GM12873 (cell line): ENCODE measurements around the gene CLTA.

Experiments used
- CTCF ChIP-seq: IDR thresholded peaks from 2 replicates; pipeline ENCODE4 v1.5.1; 2012; ENCODE audit warnings: low read depth, mild to moderate bottlenecking, moderate library complexity, low read length, control low read depth; ENCODE audit not compliant: insufficient read depth; ENCODE audit errors: missing control alignments

The CLTA gene

GRCh38 chr9:36204906-36205547 lies 14.3 kb downstream of the CLTA start:
- TF ChIP-seq CTCF = no peak

GRCh38 chr9:36207016-36207415 lies 16.3 kb downstream of the CLTA start:
- no peak for TF ChIP-seq CTCF

- TF ChIP-seq CTCF = no peak
These were observed 16.9 kb downstream of the CLTA start for GRCh38 chr9:36207546-36208012.

- no peak for TF ChIP-seq CTCF
These were observed 18.0 kb downstream of the CLTA start for GRCh38 chr9:36208521-36209253.

GRCh38 chr9:36210722-36211121 lies 20.0 kb downstream of the CLTA start:
- no peak for TF ChIP-seq CTCF

- TF ChIP-seq CTCF = no peak
These were observed 20.8 kb downstream of the CLTA start for GRCh38 chr9:36211510-36211909.

GRCh38 chr9:36213387-36213786 lies 22.7 kb downstream of the CLTA start:
- TF ChIP-seq CTCF = no peak
